Glomerular endothelial cell (primary cell): ENCODE results near the gene ISCA1. TPM values are rescaled to one million over a fixed set of nuclear protein-coding genes. Genes with fewer than 3 reads are reported as not detected.

Source experiments
- DNase-seq: peaks from one replicate; pipeline ENCODE4 v3.0.0-alpha.2; 2011; ENCODE audit warnings: low read depth, low spot score; ENCODE audit errors: extremely low read depth
- total RNA-seq: library from RNA; depleted of rRNA; stranded (reverse); fragments of >200 nt; gene quantifications from 2 replicates; pipeline ENCODE4 v1.2.3, GENCODE V29; 2015

The ISCA1 gene
- total RNA-seq, 1 donor from 2014 or later: 28.9 TPM

DNA sequence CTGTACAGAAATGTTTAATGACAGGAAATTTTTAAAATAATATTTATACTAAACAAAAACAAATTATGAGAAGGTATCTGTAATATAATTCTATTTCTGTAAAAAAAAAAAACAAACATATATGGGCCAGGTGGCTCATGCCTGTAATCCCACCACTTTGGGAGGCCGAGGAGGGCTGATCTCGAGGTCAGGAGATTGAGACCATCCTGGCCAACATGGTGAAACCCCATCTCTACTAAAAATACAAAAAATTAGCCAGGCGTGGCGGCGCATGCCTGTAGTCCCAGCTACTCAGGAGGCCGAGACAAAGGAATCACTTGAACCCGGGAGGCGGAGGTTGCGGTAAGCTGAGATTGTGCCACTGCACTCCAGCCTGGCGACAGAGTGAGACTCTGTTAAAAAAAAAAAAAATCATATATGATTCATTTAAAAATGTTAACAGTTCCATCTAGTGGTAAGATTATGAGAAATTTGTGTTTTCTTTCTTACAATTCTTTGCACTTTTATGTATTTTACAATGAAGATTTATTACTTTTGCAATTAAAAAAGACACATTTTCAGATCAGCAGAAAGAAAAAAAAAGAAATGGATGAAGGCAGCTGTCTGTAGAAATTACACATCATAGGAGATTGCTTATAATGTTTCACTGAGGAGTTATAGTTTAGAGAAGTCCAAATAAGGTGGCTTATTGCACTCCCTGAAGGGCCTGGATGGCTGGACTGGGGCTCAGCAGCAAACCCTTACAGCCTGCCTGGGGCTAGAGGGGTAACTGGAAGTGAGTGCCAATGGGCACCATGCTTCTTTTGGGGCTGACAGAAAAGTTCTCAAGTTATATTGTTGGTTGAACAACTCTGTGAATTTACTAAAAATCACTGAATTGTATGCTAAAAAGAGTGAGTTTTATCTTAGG is 43.2 kb downstream of the ISCA1 start:
- no peak for DNase-seq

DNA sequence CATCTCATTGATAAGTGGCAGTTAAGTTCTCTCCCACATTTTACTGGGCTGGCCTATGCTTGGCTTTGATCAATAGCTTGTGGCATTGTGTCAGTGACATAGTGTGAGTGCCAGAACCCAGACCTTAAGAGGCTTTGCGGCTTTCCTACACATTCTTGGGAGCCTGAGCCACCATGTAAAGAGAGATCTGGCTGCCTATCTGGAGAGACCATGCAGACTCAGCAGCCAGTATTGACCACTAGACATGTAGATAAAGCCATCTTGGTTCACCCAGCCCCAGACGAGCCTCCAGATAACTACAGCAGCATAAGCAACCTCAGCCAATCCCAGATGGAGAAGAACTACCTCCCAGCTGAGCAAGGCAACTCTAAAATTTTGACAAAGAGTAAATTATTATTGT is 51.5 kb downstream of the ISCA1 start:
- no peak for DNase-seq

DNA sequence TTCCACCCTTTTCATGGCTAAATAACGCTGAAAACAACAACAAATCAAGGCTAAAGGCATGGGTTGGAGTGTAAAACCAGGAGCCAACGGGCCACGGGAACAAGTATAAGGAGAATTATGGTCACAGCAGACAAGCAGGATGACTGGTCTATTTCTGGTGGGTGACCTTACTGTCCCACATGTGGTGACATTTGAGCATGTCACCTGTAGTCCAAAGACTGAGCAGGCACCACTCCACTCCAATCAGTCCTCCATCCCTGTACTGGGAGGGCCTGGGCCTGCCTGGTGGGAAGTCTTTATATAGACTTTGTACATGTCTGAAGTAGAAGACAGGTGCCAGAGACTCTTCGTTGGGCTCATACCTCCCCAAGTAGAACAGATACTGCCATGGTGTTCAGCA is 59.7 kb downstream of the ISCA1 start:
- no peak for DNase-seq

- no peak for DNase-seq
Measured at GRCh38 chr9:86219606-86220005, 62.7 kb downstream of the ISCA1 start.

GRCh38 chr9:86217076-86217755 is 65.1 kb downstream of the ISCA1 start:
- no peak for DNase-seq

Other genes with a start within 250 kb of the ISCA1 start
- 100 and 120 TPM in 2 replicates for gene GOLM1, start 183.0 kb downstream of the ISCA1 start, total RNA-seq
- gene C9orf153, start 22.9 kb downstream of the ISCA1 start, total RNA-seq: not detected in 2 replicates
- 23.8 and 31.1 TPM in 2 replicates for gene TUT7, start 71.9 kb upstream of the ISCA1 start, total RNA-seq